HG02642 (cell line): ENCODE data around the gene WNT3.

ENCODE experiments used
- ATAC-seq: cut with Tn5 transposase; IDR thresholded peaks from one replicate; pipeline ENCODE4 v1.9.1; 2021; ENCODE audit warnings: mild to moderate bottlenecking; ENCODE audit not compliant: unreplicated experiment, poor library complexity

The WNT3 gene

DNA sequence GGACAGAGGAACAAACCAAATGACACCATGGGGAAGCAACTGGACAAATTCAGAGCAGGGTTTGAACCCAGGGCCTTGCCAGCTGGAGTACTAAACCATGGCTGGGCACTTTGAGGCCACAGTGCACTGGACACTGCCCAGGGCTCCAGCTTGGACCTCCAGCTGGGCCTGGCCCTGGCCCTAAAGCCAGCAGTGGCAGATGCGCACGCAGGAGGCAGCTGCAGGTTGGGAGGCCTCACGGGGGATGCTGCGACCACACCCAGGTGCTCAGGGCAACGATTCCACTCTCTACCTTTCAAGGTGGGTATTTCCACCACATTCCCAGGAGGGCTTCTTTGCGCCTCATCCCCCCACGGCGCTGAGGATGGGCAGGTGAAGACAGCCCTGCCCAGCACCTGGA, 28.9 kb downstream of the WNT3 start:
- no peak for ATAC-seq

DNA sequence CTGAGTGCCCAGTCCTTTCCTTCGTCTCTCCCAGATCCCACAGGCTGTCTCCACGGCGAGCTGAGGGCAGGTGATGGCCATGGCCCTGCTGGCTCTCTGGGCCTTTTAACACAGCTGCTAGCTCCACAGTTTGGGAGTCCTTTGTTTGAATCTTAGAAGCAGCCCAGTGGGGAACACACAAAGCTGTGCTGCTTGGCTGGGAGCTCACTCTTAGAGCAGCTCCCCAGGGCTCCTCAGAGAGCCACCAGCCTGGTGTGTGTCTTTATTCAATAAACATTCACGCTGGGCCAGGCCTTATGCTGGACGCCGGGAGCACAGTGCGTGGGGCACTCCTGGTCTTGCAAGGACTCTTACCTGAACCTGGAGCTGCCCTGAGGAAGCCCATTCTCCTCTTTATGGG, 29.7 kb downstream of the WNT3 start:
- no peak for ATAC-seq

DNA sequence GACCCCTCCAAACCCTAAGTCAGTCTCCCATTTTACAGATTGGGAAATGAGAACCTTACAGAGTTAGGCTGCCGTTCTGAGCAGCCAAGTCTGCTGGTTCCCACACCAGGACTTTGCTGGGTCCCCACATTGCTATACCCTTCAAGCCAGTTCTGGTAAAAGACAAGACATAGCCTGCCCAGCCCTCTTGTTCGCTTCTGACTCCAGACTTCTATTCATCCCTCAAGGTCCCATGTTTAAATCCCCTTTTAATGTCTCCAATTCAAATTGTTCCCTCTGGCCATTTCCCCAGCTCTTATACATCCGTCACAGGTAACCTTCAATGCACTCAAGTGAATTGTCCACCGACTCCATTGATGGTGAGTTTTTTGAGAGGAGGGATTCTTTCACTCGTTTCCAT, 30.2 kb downstream of the WNT3 start:
- no peak for ATAC-seq

DNA sequence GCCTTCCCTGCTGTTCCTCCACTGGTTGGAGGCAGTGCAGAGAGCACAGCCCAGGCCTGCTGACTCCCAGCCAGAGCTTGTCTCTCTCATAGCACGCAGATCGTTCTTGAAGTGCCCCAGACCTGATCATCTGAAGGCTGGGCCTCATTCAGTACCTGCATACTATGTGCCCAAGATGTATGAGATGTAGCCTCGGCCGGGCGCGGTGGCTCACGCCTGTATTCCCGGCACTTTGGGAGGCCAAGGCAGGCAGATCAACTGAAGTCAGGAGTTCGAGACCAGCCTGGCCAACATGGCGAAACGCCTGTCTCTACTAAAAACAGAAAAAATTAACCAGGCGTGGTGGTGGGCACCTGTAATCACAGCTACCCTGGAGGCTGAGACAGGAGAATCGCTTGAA, 31.0 kb downstream of the WNT3 start:
- ATAC-seq = no peak

DNA sequence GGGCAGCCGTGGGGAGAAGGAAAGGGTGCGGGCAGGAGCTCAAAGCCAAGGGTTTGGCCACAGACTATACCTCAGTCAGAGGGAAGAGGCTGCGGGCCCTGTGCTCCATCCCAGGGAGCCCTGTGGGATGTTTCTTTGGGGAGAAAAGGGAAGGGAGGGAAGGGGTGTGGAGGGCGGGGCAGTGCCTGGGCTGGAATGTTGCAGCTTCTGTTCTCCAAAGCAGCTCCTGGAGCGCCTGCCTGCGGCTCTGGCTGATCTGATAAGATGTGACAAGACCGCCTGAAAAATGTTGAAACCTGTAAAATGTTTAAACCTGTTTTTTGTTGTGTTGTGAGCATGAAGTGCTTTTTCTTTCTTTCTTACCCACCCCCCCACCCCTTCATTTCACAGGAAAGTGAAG, 32.8 kb downstream of the WNT3 start:
- ATAC-seq = no peak

DNA sequence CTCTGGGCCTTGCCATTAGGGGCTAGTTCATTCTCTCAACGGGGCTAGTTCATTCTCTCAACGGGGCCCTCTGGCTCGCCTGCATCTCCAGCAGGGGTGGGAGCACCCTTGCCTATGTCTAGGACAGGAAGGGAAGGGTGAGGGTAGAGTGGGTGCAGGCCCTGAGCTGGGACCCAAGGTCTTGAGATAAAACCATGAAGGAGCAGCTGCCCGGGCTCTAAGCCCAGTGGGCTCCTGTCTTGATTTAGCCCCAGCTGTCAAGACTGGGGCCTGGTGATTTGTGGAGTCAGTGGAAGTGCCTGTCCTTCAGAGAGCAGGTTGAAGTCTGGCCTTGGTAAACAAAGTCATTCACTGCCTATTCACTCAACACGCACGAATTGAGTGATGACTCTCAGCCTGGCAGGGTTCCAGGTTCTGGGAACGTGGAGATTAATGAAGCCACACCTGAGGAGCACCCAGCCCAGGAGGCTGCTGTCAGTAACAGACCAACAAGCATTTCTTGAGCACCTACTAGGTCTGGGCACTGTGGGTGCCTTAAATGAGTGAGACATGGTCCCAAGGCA, 35.4 kb downstream of the WNT3 start:
- ATAC-seq = no peak

DNA sequence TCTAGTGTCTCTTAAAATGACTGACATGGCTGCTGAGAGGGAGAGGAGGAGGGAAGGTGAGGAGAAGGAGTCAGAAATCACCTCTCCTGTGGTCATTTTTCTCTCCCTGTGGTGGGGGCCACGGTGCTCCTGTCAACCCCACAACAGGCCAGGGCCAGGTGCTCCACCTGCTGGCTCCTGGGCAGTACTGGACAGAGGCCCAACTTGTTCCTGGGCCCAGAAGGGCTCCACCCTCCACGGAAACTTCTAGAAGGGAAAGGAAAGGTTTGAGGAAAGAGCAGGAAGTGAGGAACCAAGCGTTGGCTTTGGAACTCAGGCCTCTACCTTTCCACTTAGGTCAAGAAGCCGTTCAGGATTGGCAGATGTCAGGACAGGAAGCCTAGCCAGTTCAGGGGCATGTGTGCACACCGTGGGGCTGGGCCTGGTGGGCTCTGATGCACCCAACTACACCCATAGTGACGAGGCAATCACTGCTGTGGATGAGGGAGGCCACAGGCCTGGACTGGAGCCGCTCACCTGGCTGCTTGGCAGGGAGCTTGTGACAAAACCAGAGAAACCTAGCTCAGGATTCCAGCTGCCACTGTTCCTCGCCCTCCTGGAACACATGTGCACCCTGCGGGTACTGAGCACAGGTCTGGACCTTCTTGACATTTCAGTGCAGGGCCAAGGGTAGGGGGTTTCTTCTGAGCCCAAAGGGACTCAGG, 36.1 kb downstream of the WNT3 start:
- no peak for ATAC-seq

DNA sequence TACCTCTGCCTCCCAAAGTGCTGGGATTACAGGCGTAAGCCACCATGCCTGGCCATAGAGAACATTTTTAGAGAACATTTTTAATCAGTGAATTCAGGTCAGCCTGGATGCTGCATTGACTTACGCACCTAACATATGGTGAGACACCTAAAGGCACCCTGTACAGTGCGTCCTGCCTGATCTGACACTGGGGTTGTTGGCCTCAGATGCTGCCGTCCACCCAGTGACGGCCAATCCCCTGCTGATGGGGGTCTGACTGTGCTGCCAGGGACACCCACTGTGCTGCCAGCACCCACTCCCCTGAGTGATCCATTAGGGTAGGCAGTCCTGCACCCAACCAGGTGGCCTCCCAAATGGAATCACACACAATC, 38.5 kb downstream of the WNT3 start:
- ATAC-seq = no peak

DNA sequence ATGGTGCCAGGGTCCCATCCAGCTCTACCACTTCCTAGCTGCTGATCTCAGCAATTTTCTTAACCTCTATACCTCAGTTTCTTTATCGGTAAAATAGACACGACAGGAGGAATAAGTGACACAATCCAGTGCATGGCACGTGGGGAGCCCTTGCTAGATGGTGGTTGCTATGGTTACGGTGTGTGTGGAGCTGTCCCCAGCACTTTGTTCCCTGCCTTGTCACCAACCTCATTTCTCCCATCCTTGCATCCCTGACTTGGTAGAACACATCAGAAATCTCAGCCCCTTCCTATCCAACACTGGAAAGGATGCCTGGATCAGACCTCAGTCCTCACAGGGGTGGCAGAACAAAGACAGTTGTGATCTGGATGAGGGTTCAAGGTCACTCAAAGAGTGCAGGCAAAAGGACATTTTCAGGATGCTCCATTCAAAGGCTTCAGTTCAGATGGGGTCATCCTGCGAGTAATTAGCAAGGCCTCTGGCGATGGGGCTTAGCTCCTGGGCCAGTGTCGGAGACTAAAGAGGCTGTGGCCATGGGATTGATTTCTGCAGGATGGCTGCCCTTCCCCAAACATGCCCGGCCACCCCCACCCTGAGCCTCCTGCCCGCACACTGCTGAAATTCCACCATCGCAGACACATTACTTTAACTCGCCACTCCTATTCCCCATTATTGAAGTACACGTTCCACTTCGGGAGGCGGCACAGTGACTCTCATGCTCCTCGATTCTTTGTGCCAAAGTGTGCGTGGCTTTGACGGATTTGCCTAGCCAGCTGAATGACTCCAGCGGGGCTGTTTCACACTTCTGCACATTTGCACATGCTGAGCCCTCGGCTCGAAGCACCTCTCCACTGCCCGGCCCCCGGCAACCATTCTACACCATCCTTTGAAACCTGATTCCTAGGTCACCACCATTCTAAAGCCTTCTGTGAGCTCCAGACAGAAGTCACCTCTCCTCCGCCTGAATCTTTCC, 40.3 kb downstream of the WNT3 start:
- no peak for ATAC-seq

DNA sequence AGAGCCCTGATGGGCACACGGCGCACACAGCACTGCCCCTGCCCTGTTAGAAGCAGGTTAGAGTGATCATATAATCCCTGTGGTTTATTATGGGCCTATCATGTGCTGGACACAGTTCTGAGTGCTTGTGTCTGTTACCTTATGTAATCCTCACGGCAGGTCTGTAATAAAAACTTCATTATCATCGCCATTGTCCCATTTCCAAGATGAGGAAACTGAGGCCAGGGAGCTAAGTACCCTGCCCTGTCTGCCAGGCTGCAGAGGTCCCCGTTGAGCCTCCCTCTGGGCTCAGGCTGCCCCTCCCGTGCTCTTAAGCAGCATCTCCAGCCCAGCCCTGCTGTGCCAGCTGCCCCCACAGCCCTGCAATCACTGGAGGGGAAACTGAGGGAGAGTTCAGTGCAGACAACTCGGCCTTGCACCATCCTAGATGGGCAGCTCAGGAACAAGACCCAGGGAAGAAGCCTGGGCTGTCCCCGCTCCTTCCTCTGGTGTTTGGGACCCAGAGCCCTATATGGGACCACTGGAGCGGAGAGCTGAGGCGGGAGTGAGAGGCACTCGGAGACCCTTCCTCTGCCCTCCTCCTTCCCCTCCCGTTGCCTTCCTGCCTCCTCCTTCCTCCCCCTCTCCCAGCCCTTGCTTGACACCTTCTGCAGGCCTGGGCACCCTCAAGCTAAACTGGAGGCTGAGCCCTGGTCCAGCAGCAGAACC, 42.0 kb downstream of the WNT3 start:
- ATAC-seq = no peak

DNA sequence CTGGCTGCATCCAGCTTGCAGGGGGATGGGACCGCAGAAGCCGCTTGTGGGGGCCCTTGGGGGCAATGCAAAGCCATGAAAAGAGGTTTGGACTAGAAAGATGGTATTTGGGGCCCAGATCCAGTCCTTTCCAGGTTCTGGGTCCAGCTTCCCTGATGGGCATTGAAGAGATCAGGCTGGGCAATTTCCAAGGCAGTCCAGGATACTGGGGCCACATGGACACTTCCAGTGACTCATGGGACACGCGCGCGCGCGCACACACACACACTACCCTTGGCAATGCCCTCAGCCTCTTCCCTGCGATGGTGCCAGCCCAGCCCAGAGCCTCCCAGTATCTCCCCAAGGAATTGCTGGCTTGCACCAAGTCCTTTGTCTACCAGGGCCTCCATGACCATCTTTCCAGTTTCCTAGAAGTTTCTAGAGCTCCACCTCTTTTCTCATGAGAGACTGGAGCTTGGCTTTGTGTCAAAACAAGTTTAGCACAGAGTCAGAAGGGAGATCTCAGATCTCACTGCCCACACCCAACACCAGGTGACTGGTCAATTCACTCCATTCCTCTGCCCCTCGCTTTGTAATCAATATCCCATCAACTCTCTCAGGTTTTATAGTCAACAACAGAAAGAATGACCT, 44.3 kb downstream of the WNT3 start:
- ATAC-seq = no peak

DNA sequence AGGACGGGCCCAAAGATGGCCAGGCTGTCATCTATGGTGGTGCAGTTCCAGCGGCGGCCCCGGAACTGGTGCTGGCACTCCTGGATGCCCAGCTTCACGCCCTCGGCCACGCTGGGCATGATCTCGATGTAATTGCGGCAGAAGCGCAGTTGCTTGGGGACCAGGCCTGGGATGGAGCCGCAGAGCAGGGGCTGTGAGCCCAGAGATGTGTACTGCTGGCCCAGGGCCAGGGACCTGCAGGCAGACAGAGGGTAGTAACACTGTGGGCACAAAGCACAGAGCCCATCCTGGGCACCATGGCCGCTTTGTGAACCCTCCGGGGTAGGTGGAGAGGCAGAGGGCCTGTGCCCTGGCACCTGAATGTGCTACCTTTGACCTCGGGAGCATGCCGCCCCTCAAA, 44.8 kb downstream of the WNT3 start:
- no peak for ATAC-seq

DNA sequence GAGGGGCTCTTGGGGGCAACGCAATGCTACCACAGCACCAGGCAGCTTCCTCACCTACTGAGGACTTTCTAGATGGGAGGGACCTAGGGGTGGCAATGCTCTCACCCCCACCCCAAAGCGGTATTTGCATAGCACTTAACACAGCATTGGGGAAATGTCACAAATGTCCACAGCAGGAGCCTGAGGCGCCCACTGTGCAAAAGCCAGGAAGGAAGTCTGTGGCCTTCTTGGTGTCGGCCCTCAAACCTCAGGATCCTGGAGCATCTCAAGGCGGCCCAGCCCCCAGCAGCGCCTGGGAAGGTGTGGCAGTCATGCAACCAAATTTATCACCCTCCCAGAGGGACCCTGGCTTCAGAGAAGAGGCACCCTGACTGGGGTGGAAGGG, 45.3 kb downstream of the WNT3 start:
- no peak for ATAC-seq

DNA sequence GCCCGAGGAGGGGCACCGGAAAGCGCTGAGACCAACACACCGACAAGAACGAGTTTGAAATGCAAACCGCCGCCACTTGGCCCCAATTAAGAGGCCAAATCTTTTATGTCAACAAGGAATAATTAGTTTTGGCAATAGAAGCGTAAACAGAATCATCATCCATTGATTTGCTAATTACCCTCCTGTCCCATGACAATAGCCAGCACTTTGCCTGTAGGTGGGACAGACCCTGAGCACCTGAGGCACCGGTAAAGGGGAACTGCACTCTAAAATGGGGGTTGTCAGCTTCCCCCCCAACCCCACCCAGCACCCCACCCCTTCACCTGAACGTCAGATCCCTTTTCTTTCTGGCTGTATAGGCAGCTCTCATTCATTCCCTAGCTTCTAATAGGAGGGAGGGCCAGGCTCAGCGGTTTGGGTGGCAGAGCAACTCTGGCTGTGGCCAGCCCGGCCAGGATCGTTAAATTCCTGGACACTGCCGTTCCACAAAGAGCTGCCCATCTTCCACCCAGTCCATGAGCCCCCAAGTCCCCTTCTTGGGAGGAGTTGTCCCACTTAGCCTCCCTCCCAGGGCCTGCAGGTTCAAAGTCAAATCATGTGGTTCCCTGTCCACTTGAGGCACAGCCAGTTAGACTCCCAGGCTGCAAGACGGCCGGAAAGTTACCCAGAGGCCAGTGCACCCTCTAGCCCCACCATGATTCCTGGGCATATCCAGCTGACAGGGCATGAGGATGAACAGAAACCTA, 45.8 kb downstream of the WNT3 start:
- no peak for ATAC-seq

DNA sequence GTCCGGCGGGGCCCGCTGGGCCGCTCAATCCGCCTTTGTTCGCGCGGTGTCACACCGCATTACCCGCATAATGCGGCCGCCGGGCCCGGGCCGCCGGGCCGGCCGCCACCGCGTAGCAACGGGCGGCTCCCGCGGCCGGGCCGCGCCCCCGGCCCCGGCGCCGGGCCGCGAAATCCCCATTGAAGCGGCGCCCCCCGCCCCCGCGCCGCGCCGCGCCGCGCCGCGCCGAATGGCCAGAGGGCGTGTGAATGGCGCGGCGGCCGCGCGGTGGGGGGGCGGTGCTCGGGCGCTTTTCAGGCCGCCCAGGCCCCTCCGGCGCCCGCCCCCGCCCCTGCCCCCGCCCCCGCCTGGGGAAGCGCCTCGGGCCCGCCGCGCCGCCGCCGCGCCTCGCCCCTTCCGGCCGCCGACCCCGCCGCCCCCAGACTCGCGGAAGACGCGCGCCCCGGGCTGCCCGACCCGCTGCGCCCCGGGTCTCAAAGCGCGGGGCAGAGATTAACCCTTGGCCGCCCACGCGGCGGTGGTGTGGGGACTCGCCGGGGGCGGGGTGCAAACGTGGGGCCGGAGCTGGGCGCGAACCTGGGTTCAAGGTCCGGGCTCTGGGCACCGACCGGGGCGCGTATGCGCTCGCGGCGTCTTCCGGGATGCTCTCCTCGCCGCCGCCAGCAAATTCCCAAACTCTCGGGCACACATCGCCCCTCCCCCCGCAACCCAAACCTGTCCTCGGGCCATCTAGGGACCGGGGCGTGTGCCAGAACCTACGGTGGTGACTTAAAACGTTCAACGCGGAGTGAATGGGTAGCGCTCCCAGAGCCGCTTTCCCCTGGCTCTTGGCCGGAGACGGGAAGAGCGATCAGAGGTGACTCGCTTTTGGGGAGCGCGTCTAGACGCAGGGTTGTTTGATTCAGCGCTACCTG, 46.7 kb downstream of the WNT3 start:
- no peak for ATAC-seq

DNA sequence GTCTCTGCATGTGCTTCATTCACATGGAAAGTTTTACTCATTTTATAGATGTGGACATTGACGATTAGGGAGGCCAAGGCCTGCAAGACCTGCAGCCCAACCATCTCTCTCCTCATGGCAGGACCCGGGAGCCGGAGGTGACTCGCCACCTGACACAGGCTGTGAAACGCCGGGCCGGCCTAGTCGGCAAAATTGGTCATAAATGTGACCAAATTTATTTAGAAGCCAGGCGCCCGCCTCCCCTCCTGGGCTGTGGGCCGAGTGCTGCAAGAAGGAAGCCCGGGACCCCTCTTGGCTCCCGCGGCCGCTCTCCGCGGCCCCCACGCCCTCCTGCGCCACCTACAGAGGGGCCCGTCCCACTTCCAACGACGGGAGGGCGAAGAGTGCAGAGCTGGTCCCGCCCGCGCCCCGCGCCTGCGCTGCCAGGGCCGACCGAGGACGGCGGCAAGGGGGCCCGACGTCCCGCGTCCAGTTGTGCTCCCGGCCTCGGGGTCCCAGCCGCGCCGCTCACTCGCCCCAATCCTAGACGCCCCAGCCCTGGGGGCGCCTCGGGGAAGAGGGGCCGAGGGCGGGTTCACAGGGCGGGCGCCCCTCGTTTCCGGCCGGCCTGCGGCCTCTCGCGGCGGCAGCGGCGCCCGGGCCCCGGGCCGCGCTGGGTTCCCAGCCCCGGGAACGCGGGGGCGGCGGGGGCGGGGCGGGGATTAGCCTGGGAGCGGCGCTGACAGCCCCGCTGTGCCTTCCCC, 47.5 kb downstream of the WNT3 start:
- ATAC-seq = no peak

DNA sequence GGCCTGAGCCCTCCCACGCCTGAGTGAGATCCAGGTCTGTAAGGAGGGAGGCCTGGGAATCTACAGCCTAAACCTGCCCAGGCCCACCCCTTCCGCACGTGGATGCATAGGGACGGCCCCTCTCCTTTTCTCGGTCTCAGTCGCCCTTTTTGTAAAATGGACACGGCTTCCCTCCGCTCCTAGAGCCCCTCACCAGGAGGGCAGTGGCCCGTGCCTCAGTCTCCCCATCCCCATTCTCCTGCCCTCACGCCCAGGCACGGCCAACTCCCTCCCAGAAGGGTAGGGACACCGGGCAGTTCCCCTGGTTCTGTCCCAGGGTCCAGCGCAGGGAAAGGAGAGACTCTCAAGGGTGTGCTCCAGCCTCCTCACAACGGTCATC, 48.1 kb downstream of the WNT3 start:
- ATAC-seq = no peak
